HT-29 (cell line): ENCODE data around the gene DOCK10. TPM values are rescaled to one million over a fixed set of nuclear protein-coding genes. Genes with fewer than 3 reads are reported as not detected.

Source experiments
- DNase-seq: peaks from one replicate; pipeline ENCODE4 v3.0.0-alpha.2; 2015; ENCODE audit warnings: low spot score
- total RNA-seq: library from RNA; depleted of rRNA; stranded (reverse); fragments of >200 nt; shearing (Covaris generic); gene quantifications from 2 replicates; pipeline ENCODE4 v1.2.3, GENCODE V29; 2014

DOCK10 gene
- total RNA-seq, 1 experiment from 2014 or later: not detected

GRCh38 chr2:225041207-225041850 is 939 bp downstream of the DOCK10 start:
- no peak for DNase-seq

GRCh38 chr2:225040856-225041206 is 1.4 kb downstream of the DOCK10 start:
- DNase-seq: no peak

- DNase-seq: no peak
Measured at GRCh38 chr2:225040142-225040541, 2.1 kb downstream of the DOCK10 start.

GRCh38 chr2:225038231-225038523 is 4.1 kb downstream of the DOCK10 start:
- no peak for DNase-seq

- no peak for DNase-seq
Measured at GRCh38 chr2:225037415-225038230, 4.6 kb downstream of the DOCK10 start.

GRCh38 chr2:225036431-225036830 is 5.8 kb downstream of the DOCK10 start:
- no peak for DNase-seq

- DNase-seq: no peak
Measured at GRCh38 chr2:225033440-225034318, 8.6 kb downstream of the DOCK10 start.

GRCh38 chr2:225032246-225032645 is 10.0 kb downstream of the DOCK10 start:
- no peak for DNase-seq

- DNase-seq: no peak
Measured at GRCh38 chr2:225031599-225031998, 10.7 kb downstream of the DOCK10 start.

GRCh38 chr2:225030893-225031292 is 11.4 kb downstream of the DOCK10 start:
- DNase-seq: no peak

- DNase-seq: no peak
Measured at GRCh38 chr2:225030203-225030602, 12.1 kb downstream of the DOCK10 start.

- DNase-seq: no peak
Measured at GRCh38 chr2:225028572-225028971, 13.7 kb downstream of the DOCK10 start.

GRCh38 chr2:225027061-225027762 is 15.1 kb downstream of the DOCK10 start:
- no peak for DNase-seq

GRCh38 chr2:225025917-225026571 is 16.2 kb downstream of the DOCK10 start:
- no peak for DNase-seq

GRCh38 chr2:225022188-225022587 is 20.1 kb downstream of the DOCK10 start:
- no peak for DNase-seq

GRCh38 chr2:225020168-225020849 is 22.0 kb downstream of the DOCK10 start:
- DNase-seq: no peak

- DNase-seq: no peak
Measured at GRCh38 chr2:225019105-225019504, 23.2 kb downstream of the DOCK10 start.

GRCh38 chr2:225017713-225018112 is 24.6 kb downstream of the DOCK10 start:
- no peak for DNase-seq

- DNase-seq: no peak
Measured at GRCh38 chr2:225017098-225017685, 25.1 kb downstream of the DOCK10 start.
